Stimulated activated CD4-positive, alpha-beta T cell treated with anti-CD3 and anti-CD28 coated beads, TNF-alpha, amount 100 ng/mL, for 4 hours (primary cell): ENCODE data around the gene PEX11A.
"Not testable (repeated sequence)": the region's sequence is repeated elsewhere in the genome, so short reads cannot be mapped to it uniquely, and the experiment has no call there.

ENCODE experiments used
- DNase-seq, 3 experiments: peaks; one replicate each; pipeline ENCODE4 v3.0.0-alpha.2; 2020; ENCODE audit warnings: low read depth in 3 of 3

The PEX11A gene, protein sequence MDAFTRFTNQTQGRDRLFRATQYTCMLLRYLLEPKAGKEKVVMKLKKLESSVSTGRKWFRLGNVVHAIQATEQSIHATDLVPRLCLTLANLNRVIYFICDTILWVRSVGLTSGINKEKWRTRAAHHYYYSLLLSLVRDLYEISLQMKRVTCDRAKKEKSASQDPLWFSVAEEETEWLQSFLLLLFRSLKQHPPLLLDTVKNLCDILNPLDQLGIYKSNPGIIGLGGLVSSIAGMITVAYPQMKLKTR

DNA sequence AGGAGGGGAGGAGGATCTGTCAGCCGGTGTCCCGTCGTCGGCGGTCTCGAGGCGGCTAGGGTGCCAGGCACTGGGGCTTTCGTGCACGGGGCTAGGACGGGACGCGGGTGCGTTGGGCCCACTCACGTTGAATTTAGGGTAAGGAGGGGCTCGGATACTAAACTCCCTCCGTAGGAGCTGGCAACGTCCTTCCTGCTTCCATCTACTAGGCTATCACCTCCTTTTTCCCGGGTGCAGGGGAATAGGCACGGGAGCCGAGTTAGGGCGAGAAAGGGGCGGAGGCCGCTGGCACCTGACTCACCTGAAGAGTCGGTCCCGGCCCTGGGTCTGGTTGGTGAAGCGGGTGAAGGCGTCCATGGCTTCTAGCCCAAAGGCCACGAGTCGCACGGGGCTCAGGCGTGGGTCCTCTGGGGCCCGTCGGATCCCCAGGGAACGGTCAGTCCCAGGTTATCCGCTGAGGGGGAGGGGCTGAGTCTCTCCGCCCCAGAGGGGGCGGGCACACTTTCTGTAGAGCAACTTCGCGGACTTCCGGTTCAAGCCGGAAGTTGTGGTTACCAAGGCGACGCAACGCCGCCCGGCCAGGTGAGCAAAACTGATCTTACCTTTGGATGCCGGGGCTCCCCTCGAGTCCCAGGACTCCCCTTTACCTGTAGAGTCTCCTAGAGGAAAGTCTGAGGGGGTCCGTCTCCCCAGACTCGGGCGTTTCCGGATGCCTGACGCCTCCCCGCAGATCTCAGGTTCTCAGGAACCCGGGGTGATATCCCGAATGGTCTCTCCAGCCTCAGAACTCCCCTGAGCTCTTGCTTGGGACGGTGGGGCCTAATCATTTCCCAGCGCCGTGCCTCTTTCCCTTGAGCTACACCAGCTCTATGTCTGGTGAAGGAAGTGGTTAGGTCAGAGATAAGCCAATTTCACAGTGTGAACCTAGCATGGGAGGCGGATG, at the start of gene PEX11A, which contains the start of gene WDR93:
PEX11A (minus strand) TSS at position 479 of the 943 bp plus-strand sequence; CDS start at position 357, 122 bp downstream.
WDR93 (plus strand) TSS at position 536 of the 943 bp plus-strand sequence. CDS start 10,936 bp downstream, outside the sequence.
- peak; percentile 52 to 77 (median 65) for DNase-seq

DNA sequence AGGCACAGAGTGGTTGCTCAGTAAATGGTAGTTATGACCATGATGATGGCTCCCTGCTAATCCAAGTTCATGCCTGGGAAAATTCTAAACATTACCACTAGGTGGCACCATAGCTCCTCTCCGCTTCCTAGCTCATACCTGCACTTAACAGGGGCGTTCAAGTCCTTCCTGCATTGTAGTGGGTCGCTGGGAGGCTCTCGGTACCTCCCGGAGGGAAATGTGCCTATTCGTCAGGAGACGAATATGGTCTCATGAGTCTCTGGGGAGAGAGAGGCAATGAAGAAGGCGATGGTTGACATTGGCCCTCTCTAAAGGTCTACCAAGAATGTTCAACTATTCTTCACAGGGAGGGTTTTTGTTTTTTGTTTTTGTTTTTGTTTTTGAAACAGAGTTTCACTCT, 49.6 kb upstream of the PEX11A start:
- peak in 1 of 3 experiments; percentile 6 for DNase-seq

DNA sequence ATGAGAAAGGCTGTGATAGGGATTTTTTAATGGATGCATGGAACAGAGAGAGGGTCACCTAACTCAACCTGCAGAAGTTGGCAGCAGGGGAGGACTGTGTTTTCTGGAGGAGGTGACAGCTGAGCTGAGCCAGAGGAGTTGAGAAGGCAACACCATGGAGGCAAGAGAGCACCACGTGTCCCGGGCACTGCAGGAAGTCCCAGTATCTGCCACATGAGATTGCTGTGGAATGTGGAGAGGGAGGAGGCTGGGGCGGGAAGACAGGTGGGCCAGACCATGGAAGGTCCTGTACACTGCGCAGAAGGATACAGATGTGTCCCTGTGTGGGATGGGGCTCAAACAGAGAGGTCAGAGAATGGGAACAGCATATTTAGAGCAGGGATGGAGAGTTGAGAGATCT, 45.2 kb upstream of the PEX11A start:
- DNase-seq = no peak

GRCh38 chr15:89732451-89733172, 42.1 kb upstream of the PEX11A start:
- no peak for DNase-seq

- DNase-seq = no peak
Measured at GRCh38 chr15:89731275-89731674, 40.7 kb upstream of the PEX11A start.

GRCh38 chr15:89728254-89728653, 37.7 kb upstream of the PEX11A start:
- no peak for DNase-seq

- DNase-seq = no peak
Measured at GRCh38 chr15:89725064-89725463, 34.5 kb upstream of the PEX11A start.

DNA sequence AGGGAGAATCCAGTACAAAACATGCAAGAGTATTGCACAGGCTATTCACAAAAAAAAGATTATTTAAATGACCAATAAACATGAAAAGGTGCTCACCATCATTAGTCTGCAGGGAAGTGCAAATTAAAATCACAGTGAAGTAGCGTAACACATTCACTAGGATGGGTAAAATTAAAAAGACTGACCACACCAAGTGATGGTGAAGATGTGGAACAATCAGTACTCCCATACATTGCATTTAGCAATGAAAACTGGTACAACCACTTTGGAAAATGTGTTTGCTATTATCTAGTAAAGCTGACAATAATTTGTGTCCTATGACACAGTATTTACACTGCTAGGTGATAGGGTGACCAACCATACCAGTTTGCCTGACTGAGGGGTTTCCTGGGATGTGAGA, 34.1 kb upstream of the PEX11A start:
- no peak for DNase-seq

- no peak for DNase-seq
Measured at GRCh38 chr15:89723031-89723430, 32.5 kb upstream of the PEX11A start.

- DNase-seq = no peak
Measured at GRCh38 chr15:89714775-89715174, 24.2 kb upstream of the PEX11A start.

- DNase-seq = no peak
Measured at GRCh38 chr15:89707577-89707976, 17.0 kb upstream of the PEX11A start.

GRCh38 chr15:89704411-89704810, 13.9 kb upstream of the PEX11A start:
- DNase-seq = no peak

DNA sequence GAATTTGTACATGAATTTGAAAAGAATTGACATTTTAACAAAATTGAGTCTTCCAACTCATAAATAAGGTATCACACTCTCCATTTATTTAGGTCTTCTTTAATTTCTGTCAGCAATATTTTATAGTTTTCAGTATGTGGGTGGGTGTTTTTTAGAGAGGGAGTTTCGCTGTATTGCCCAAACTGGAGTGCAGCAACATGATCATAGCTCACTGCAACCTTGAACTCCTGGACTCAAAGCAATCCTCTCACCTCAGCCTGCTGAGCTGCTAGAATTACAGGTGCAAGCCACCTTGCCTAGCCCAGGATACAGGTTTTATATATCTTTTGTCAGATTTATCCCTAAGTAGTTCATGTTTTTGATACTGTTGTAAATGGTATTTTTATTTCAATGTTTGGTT, 4.6 kb upstream of the PEX11A start:
- DNase-seq = no peak

- no peak for DNase-seq
Measured at GRCh38 chr15:89693696-89694095, 3.1 kb upstream of the PEX11A start.

GRCh38 chr15:89693091-89693490, 2.5 kb upstream of the PEX11A start:
- no peak for DNase-seq

GRCh38 chr15:89689930-89690275, 651 bp downstream of the PEX11A start:
- not testable (repeated sequence) for DNase-seq

GRCh38 chr15:89686522-89686921, 4.0 kb downstream of the PEX11A start:
- DNase-seq = no peak

- DNase-seq = no peak
Measured at GRCh38 chr15:89685995-89686394, 4.6 kb downstream of the PEX11A start.

- DNase-seq = no peak
Measured at GRCh38 chr15:89681146-89681545, 9.4 kb downstream of the PEX11A start.

GRCh38 chr15:89680282-89680873, 10.2 kb downstream of the PEX11A start:
- DNase-seq = no peak

- DNase-seq = no peak
Measured at GRCh38 chr15:89679212-89679611, 11.3 kb downstream of the PEX11A start, which contains the start of gene PLIN1. Gene PLIN1 (minus strand): TSS chr15:89679367. CDS start chr15:89677489, 1,878 bp downstream.

DNA sequence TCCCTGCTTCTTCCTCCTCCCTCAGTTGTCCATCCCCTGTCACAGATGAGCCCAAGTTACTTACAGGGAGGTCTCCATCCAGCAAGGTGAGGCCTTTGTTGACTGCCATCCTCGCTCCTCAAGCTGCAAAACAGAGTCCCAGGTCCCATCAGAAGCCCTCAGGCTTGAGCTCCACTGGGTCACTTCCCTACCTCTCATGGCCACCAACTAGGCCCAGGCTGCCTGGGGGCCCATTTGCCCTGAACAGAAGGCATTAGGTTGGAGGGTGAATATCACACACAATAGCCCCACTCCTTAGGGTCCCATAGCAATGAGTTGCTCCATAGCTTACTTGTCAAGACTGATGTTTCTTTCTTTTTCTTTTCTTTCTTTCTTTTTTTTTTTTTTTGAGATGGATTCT, 13.2 kb downstream of the PEX11A start:
- no peak for DNase-seq
